HFF-Myc (cell line): ENCODE data around the gene IL19.

Experiments
- DNase-seq: peaks from one replicate; pipeline ENCODE4 v3.0.0-alpha.2; 2011; ENCODE audit warnings: low read depth; ENCODE audit errors: extremely low read depth
- H3K4me3 ChIP-seq: replicated peaks from 2 replicates; pipeline ENCODE4 v1.5.1; 2011; ENCODE audit warnings: low read depth, mild to moderate bottlenecking, control low read depth, low read length
- TF ChIP-seq, protein P1 (sequence below): IDR thresholded peaks from 2 replicates; pipeline ENCODE4 v1.5.1; 2012; ENCODE audit warnings: mild to moderate bottlenecking, low read depth, low read length, control low read depth; ENCODE audit errors: missing control alignments

The IL19 gene

DNA sequence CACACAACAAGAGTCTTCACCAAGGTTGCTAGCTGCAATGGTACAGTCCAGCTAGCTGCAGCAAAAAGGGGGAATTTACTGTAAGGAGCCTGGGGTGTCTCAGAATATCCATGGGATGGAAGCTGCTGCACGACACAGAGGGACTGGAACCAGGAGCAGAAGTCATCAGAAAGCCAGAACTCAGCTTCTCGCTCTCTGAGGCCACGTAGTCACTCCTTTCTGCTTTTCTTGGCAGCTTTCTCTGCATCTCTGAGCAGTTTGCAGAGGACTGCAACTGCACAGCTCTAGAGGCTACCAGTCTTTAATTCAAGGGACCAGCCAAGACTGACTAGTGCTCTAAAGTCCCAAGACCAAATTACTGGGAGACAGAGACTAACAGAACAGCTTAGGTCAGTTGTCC, 28.7 kb downstream of the IL19 start:
- DNase-seq, result no peak
- TF ChIP-seq, protein P1, sequence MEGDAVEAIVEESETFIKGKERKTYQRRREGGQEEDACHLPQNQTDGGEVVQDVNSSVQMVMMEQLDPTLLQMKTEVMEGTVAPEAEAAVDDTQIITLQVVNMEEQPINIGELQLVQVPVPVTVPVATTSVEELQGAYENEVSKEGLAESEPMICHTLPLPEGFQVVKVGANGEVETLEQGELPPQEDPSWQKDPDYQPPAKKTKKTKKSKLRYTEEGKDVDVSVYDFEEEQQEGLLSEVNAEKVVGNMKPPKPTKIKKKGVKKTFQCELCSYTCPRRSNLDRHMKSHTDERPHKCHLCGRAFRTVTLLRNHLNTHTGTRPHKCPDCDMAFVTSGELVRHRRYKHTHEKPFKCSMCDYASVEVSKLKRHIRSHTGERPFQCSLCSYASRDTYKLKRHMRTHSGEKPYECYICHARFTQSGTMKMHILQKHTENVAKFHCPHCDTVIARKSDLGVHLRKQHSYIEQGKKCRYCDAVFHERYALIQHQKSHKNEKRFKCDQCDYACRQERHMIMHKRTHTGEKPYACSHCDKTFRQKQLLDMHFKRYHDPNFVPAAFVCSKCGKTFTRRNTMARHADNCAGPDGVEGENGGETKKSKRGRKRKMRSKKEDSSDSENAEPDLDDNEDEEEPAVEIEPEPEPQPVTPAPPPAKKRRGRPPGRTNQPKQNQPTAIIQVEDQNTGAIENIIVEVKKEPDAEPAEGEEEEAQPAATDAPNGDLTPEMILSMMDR, result no peak
- no peak overlapping the region for H3K4me3 ChIP-seq

- TF ChIP-seq, protein P1, result no peak
- DNase-seq, result no peak
- no peak overlapping the region for H3K4me3 ChIP-seq
Measured at GRCh38 chr1:206800411-206800810, 29.8 kb downstream of the IL19 start.

DNA sequence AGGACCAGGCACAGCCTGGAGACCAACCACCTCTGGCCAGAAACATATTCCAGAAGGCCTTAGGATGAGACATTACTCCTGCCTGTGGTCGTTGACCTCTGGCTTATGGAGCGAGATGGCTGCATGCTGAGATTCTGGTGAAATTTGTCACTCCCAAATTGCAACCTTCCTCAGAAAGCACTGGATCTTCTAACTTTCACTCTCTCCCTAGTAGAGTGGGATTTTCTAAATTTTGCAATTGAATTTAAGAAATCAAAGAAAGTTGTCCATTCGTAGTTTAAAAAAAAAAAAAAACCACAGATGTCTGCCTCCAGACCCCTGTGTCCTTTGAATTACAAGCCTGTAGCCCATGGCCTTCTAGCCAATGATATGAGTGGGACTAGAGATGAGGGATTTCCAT, 30.3 kb downstream of the IL19 start:
- no peak overlapping the region for H3K4me3 ChIP-seq
- TF ChIP-seq, protein P1, result no peak

GRCh38 chr1:206801467-206801866, 30.9 kb downstream of the IL19 start:
- no peak overlapping the region for H3K4me3 ChIP-seq
- TF ChIP-seq, protein P1, result no peak
- no peak for DNase-seq

More for the DNA sequence above, 30.3 kb downstream of the IL19 start:
- no peak for DNase-seq

- H3K4me3 ChIP-seq, result no peak overlapping the region
- TF ChIP-seq, protein P1, result no peak
- no peak for DNase-seq
Measured at GRCh38 chr1:206802401-206802800, 31.8 kb downstream of the IL19 start.

DNA sequence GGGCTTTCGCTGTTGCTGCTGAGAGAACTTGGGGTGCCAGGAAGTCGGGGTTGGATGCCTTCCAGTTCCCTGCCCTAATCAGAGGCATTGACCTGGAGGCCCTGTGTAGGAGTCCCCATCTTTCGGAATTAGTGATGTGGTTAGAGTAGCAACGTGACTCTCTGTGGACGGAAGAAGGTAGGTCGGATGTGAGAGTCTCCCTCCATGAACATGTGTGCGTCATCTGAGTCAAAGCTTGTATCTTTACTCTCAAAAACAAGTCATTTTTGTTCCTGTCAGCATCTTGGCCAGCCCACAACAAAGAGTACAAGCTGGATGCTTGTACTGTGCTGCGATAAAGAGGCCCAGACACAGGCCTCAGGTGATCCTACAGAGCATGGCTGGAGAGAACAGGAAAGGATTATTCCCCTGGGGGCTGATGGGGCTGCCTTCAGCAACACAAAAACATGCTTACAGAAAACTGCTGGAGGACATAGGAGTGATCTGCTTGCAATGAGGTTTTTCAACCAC, 32.7 kb downstream of the IL19 start:
- H3K4me3 ChIP-seq, result no peak overlapping the region
- TF ChIP-seq, protein P1, result no peak
- DNase-seq, result no peak

DNA sequence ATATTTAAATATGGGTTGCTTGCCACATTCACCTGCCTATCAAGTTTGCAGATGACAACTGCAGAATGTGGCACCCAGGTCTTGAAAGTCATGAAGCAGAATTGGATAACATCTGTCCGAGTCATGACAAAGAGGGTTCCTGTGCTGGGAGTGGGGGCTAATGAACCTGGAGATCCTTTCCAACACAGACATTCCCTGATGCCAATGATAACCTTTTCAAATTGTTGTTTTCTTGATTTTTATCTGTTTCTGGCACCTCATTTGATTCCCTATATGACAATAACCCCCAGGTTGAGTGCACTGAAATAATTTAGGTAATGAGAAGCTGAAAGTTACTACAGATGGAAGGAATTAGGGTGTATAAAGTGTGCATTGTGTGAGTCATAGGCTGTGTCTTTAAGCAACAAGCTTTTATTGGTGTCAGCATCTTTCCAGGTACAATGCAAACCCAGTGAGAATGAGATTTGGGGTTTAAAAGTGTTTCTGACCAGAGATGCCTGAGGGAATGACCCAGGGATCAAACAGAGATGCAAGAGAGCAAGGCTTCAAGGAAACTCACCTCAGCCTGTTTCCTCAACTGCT, 33.7 kb downstream of the IL19 start:
- no peak for DNase-seq
- H3K4me3 ChIP-seq, result no peak overlapping the region
- TF ChIP-seq, protein P1, result no peak
